Activated CD8-positive, alpha-beta memory T cell treated with anti-CD3 and anti-CD28 coated beads for 24 hours (primary cell): ENCODE results near the gene UBTD1.
"Not testable (repeated sequence)": the region's sequence is repeated elsewhere in the genome, so short reads cannot be mapped to it uniquely, and the experiment has no call there.

Experiments
- DNase-seq: peaks from one replicate; pipeline ENCODE4 v3.0.0-alpha.2; 2020

UBTD1 gene

DNA sequence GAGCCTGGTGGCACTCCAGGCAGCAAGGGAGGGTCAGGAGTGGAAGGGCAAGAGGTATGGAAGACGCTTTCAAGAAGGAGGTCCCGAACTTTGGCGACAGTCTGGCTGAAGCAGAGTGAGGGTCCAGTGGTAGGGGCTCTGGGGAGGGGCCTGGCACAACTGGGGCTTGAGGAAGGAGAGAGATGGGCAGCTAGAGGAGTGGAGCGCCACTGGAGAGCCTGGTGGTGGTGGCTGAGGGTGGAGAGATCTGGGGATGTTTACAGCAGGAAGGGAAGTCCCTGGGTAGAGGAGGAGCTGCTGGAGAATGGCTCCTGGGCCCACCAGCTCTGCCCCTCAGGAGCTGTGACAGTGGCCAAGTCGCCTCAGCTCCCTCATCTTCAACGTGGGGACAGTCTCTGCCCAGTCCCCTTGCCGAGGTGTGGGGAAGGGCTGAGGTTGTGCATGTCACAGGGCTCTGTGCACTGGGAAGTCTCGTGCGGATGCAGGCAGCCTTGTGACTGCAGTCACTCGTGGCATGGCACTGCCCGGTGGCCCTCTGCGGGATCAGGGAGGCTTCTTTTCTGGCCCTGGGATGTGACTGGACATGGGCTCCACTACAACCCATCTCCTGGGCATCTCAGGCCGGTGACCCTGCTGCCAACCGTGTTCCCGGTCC lies 18.5 kb downstream of the UBTD1 start:
- no peak for DNase-seq

DNA sequence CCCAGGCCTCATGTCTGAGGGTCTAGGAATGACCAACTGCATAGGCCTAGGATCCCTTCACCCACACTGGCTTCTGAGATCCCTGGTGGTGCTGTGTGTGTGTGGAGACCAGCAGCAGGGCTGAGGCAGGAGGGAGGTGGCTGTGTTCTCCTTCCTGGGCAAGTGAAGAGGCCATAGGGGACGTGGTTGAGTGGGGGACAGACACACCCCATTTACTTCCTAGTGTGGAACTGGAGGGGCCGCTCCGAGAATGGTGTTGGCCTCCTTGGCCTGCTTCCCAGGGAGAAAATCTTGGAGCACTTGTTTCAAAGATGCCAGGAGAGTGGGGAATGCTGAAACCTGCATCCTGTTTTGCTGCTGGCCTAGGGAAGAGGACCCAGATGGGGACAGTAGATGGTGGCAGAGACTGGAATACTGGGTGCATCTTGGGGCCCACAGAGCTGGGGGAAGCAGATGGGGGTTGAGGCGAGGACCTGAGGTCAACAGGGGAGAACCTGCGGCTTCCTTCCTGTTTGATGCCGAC lies 19.1 kb downstream of the UBTD1 start:
- DNase-seq: no peak

DNA sequence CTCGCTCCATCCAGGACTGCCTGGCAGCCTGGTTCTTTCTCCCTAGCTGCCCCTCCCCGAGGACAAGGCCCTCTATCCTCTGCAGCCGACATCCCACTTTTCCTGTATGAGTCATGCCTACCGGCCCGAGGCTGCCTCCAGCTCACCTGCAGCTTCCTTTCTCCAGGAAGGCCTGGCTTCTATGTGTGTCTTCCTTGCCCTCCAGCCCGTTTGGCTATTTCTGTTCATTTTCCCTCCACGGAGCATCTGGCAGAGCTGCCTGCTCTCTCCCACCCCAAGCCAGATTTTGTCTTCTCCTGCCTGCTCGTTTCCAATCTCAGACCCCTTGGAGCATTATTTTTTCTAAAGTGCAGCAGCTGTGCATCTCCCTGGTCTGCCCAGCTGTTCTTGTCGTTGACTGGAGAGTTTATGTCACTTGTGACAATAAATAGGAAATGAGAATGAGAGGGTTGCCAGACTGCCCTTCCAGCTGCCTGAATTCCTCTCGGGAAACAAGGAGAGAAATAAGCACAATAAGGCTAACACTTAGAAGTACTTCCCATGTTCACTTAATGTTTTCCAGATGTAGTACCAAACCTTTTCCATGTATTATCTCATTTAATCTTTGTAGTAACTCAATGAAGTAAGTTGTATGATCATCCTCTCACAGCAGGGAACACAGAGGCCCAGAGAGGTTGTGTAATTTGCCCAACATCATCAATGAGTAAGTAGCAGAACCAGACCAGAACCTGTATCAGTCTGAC lies 19.7 kb downstream of the UBTD1 start:
- DNase-seq: no peak

DNA sequence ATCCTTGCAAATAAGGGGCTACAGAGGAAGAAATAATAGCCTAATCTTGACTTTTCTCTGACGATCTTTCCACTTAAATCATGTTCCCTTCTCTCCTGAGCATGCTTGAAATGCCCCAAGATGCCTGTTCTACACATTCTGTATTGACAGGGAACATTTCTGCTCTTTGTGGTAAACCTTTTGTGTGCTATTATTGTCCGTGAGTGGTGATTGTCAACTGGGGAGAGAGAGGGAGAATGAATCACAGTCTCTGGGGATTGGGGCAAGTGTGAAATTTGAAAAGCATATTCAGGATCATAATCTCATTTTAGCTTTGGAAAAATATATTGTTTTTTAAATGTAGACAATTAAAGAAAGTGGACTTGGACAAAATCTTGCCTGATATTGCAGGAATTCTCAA lies 20.6 kb downstream of the UBTD1 start:
- DNase-seq: no peak

DNA sequence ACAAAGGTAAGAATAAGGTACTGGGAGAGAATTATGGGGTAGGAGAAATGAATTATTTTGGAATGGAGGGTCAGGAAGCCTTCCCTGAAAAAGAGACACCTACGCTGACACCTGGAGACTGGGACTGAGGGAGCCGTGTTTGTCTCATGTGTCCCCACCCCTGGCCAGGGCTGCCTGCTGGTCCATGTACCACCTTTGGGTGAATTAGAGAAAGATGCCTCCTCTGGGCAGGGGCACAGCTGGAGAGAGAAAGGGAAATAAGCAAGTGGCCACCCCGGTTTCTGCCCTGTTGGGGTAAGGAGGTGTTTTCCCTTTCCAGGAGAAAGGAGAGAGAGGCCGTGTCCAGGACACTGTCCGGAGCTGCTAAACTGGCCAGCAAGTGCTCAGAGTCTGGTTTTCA lies 21.8 kb downstream of the UBTD1 start:
- DNase-seq: no peak

DNA sequence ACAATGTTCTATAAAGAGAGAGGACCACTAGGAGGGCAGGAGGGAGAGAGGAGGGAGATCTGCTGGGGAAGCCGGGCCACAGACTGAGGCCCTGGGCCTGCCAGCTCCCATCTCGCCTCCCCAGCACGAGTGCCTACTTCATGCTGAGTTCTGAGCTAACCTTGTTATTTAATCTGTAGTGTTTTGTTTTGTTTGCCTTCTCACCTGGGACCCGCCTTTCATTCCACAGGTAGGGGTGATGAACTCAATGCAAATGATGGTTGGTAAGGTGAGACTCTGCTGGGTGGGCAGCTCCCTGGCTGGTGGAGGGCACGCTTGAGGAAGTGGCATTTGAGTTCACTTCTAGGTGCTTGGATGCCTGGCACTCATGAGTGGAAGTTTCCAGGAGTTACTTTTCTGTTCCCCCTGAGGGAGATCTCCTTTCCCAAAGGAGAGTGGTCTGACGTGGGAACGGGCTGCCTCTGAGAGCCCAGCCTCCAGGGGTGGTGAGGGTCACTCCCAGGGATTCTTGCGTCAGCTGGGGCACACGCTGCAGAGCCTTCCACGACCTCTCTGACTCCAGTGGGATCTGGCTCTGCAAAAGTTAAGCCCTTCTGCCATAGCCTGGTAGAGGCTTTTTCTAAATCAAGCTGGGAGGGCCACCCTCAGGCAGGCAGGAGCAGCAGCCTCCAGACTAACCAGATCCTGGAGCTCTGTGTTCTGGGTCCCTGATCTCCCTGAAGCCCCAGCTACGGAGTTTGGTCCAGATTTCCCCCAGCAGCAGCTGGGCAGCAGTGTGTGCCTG lies 22.4 kb downstream of the UBTD1 start:
- no peak for DNase-seq

DNA sequence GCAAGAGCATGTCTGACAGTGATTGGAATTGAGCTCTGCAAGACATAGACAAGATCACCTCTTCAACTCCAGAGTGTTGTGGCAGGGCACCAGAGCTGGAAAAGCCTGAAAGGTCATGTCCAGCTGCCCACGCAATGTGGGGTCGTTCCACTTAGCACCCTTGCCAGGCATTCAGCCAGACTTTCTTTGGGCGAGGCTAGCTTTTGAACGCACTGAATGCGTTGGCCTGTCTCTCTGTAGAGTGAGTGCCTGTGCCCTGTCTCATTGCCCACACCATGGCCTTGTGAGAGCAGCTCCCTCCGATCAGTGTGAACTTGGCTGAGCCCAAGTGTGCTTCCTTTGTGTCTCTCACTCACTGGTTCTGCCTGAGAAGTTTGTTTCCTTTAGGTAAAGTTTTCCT lies 23.3 kb downstream of the UBTD1 start:
- no peak for DNase-seq

DNA sequence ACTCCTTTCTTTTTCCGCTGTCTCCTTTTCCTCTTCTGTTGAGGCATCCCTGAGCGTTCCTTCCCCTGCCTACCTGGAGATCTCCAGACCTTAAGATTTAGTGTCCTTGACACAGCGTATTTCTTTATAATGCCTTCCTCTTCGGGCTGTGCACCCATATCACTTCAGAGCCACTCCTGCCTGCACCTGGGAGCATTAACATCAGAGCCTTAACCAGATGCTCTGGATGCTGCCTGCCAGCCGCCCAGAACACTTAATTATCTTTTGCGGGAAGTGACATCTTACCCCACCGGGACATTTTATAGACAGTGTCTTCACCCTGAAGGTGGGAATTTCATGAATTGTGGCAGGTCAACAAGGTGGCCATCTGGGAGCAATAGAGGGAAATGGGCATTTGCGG lies 24.2 kb downstream of the UBTD1 start:
- no peak for DNase-seq

DNA sequence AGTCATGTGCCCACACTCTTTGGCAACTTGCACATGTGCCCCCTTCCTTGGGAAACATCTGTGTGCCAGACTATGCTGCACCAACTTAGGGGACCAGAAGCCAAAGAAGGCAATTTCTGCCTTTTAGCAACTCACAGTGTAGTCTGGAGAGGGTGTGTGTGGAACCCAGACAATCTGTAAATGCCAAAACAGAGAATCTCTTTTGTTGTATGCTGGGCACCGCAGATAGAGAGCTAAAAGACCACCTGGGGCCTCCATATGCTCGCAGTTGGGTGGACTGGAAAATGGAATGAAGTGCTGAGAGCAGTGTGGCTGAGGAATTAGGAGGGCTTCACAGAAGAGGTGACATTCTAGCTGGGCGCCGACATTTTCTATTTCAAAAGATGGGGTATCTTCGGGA lies 26.4 kb downstream of the UBTD1 start:
- DNase-seq: no peak

DNA sequence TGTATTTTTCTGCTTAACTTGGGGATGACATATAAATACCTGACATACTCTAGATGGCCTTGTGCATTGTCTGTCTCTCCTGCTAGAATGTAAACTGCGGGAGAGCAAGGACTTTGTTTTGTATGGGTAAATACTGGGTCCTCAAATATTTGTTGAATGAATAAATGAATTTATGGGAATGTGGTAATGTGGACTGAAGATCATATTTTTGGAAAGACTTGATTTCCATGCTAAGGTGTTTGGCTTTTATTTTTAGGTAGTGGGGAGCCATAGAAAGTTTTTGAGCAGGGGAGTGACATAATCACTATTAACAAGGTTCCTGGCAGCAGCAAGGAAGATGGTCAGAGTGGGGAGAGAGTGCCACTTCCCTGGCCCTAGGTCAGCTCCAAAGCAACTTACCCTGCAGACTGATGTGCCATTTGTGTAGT lies 27.0 kb downstream of the UBTD1 start:
- no peak for DNase-seq

DNA sequence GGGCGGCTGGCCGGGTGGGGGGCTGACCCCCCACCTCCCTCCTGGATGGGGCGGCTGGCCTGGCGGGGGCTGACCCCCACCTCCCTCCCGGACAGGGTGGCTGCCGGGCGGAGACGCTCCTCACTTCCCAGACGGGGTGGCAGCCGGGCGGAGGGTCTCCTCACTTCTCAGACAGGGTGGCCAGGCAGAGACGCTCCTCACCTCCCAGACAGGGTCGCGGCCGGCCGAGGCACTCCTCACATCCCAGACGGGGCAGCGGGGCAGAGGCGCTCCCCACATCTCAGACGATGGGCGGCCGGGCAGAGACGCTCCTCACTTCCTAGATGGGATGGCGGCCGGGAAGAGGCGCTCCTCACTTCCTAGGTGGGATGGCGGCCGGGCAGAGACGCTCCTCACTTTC lies 30.2 kb downstream of the UBTD1 start:
- not testable (repeated sequence) for DNase-seq

DNA sequence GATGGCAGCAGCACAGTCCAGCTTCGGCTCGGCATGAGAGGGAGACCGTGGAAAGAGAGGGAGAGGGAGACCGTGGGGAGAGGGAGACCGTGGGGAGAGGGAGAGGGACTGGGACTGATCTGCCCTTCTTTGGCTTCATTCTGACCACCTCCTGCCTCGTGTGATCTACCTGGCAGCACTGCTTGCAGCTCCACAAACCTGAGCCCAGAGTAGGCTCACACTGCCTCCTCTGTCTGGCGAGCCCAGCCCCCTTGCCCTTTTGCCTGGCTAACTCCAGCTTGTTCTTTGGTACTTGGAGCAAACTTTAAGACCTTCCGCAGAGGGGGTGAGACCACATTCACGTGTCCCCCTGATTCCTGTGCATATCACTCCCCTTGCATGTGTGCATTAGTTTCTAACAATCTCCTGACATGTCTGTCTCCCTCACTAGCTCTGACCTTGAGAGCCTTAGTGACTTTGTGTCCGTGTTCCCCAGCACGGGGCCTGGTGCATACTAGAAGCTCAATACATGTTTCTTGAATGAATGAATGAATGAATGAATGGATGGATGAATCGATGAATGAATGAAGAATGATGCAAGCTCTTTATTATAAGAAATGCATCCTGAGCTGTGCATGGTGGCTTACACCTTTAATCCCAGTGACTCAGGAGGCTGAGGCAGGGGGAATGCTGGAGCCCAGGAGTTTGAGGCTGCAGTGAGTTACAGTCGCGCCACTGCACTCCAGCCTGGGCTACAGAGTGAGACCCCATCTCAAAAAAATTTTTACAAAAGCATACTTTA lies 31.2 kb downstream of the UBTD1 start:
- DNase-seq: no peak

DNA sequence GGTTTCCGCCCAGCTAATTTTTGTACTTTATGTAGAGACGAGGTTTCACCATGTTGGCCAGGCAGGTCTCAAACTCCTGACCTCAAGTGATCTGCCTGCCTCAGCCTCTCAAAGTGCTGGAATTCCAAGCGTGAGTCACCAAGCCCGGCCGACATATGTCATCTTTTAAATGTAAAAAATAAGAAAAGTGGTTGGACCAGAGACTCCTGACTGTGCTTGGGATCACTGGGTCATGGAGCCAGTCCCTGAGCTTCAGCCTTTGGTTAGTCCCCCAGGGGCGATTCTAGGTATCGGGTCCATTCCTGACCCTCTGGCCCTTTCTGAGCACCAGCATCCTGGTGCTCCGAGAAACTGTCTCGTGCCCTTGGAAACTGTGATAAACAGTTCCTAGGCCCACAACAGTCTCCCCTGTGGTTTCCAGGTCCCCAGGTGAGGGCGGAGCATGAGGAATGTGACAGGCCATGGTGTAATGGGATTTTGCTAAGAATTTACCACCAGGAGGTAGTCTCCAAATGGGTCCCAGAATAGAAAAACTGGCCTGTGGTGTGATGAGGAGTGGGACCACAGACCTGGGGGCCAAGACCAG lies 32.8 kb downstream of the UBTD1 start:
- no peak for DNase-seq

DNA sequence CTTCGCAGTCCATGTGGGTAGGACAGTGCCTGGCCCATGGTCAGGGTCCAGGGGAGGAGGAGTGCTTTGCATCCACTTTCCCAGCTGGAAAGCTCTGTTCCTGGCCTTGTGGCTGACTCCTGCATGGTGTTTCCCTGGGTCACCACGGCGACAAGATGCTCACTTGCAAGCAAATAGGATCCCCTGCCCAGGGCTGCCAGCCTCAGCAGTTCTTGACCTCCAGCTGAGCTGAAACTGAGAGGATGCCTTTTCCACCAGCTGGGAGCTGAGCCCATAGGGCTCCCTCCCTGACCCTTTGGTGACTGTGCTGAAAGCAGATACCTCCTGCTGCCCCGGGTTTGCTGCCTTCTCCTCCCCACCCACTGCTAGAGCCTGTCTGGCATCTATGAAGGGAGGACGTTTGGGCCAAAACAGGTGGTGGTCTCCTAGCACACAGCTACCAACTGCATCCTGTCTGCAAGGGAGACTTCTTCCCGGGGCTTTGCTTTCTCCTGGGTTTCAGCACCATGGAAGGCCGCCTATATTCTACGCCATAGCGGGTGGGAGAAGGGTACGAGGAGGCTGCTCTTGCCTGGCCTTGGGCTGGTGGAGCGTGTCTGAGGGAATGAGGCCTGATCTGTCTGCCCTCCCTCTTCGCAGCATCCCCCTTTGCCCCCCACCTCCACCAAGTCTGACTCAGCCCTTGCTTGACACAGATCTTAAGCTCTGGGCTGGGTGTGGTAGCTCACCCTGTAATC lies 34.4 kb downstream of the UBTD1 start:
- no peak for DNase-seq

DNA sequence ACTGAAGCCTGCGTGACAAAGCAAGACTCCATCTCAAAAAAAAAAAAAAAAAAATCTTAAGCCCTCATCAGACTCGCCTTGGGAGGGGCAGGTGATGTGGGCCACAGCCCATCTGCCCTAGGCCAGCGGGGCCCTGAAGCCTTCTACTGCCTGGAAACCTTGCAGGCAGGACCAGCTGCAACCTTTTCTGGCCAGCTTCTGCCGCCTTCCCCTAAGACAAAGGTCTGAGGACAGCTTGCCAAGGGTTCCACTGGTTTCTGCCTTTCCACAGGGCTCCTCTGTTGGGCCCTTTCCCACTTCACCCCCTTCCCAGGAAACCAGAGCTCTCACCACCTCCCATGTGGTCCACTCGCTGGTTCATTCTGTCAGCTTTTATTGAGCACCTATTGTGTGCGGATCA lies 35.2 kb downstream of the UBTD1 start:
- no peak for DNase-seq

DNA sequence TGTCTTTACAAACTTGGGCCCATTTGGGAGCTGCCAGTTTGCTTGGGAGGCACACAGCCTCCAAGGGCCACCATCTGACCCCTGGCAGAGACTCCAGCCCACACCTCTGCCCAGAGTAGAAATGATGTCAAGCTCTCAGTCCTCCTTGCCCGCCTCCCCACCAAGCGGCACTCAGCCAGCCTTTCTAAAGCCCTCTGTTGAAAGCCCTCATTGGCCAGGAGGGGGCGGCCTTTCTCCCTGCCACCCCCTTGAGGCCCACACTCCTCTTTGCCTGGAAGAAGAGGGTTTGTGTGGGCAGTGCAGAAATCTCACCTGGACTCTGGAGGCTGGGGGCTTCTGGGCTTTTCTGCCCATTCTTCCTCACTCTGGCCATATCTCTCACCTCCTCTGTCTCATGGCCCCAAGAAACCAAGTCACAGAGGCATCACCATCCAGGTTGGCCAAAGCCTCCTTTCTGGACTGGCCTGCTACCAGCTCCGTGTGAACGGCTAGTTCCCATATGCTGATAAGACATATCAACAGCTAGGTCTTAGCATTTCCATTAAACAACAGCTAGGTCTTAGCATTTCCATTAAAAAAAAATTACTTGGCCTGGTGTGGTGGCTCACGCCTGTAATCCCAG lies 36.1 kb downstream of the UBTD1 start:
- peak; percentile 67 for DNase-seq

DNA sequence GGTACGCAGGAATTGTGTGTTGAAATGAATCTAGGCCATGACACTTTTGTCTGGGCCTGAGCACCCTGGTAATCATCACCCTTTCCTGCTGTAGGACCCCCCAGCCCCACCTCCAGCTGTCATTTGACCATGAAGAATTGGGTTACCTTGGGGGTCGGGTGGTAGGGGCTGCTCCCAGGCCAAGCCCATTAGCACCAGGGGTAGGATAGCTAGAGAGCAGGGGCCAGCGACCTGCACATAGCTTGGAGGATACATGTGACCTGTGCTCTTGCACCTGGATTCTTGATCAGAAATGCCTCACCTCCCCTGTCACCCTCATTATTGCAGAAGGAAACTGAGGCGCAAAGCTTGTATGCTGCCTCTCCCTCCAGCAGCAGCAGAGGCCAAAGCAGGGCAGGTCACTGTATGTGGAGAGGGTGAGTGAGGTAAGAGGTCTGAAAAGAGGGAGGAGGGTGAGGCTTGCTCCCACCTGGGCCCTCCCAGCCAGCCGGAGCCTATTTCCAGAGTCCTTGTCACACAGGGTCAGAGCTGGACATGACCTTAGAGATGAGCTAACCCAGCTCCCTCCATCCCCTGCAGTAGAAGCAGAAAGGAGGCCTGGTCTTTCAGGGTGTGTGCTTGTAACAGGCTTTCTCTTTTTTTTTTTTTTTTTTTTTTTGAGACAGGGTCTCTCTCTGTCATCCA lies 38.6 kb downstream of the UBTD1 start:
- DNase-seq: no peak

DNA sequence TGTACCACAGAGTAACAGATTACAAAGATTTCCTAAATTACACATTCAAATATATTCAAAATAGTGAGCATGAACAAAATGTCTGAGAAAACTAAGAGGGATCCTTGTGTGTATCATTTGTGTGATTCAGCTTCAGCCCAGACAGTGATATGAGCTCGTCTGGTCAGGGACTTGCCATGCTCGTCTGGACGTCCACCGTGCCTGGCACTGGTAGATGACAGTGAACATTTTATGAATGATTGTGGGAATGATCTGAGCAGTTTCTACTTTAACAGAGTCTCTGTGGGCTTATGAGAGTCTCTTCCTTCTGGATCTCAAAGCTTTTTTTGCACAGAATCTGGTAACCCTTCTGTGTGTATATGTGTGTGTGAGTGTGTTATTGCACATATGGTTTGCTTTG lies 39.7 kb downstream of the UBTD1 start:
- no peak for DNase-seq

DNA sequence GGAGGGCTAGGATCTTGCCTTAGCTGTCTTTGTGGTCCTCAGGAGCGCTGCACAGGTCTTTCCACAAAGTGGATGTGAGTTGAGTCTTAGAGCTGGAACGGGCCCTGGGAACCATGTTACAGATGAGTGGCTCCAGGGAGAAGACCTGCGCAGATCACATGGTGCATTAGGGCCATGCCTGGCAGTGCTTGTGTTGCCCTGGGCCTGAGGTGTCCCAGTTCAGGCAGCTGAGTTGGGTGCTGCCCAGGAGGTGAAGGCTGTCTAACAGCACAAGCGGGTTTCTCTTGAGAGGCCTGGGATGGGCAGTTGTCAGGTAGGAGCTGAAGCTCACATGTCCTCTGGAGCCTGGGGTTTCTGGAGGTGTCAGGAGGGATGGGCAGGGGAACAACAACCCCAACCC lies 40.1 kb downstream of the UBTD1 start:
- no peak for DNase-seq

DNA sequence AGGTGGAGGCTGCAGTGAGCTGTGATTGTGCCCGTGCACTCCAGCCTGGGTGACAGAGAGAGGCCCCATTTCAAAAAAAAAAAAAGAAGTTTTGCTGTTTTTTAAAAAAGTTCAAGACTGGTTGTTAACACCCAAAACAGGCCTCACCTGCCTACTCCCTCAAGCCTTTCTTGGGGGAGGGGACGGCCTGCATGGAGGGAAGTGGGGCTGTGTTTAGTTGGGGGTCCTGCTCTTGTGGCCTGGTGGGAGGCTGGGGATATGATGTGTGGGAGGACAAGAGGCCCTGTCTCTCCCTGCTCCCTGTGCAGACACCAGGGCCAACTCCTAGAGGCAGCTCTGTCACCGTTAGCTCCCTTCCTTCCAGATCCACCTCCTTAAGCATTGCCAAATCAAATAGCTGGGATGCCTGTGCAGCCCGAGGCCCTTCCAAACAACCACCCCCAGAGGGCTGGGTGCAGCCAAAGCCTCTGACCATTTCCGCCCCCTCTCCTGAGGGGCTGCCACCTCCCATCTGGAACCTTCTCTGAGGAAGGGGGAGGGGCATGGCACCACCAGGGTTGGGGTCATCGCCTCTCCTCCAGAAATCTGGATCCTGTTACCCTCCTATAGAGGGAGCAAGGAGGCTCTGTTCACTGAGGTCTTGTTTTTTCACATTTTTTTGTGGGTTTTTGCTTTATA lies 40.9 kb downstream of the UBTD1 start:
- DNase-seq: no peak
